Progenitor cell of endocrine pancreas (in vitro differentiated cells): Measurements from ENCODE around the gene NTRK1. TPM values are rescaled to one million over a fixed set of nuclear protein-coding genes. Genes with fewer than 3 reads are reported as not detected.

Experiments
- DNase-seq: peaks from one replicate; pipeline ENCODE4 v3.0.0; 2021; ENCODE audit warnings: low spot score; ENCODE audit not compliant: unreplicated experiment
- H3K27ac Mint-ChIP-seq: 2 replicates; pipeline ENCODE4 v1.8.0; 2021; ENCODE audit warnings: mild to moderate bottlenecking, moderate library complexity, mixed read lengths
- H3K27me3 Mint-ChIP-seq: 2 replicates; pipeline ENCODE4 v1.8.0; 2021; ENCODE audit warnings: mixed read lengths
- H3K36me3 Mint-ChIP-seq: 2 replicates; pipeline ENCODE4 v1.8.0; 2022; ENCODE audit warnings: mixed read lengths; ENCODE audit not compliant: insufficient read depth
- H3K4me1 Mint-ChIP-seq: 2 replicates; pipeline ENCODE4 v1.8.0; 2021; ENCODE audit warnings: low read depth, mixed read lengths
- H3K4me3 Mint-ChIP-seq: 2 replicates; pipeline ENCODE4 v1.8.0; 2021; ENCODE audit warnings: low read depth, mild to moderate bottlenecking, moderate library complexity, mixed read lengths
- H3K9me3 Mint-ChIP-seq: 2 replicates; pipeline ENCODE4 v1.8.0; 2021; ENCODE audit warnings: low read depth, mixed read lengths
- CTCF ChIP-seq: fragments of 200-600 bp; sonication (generic); IDR thresholded peaks from one replicate; pipeline ENCODE4 v1.5.0; 2021; ENCODE audit warnings: antibody characterized with exemption, mild to moderate bottlenecking; ENCODE audit not compliant: unreplicated experiment
- total RNA-seq: library from RNA; stranded (reverse); gene quantifications from 2 replicates; pipeline ENCODE4 v1.2.1, GENCODE V29; 2021

The NTRK1 gene
- total RNA-seq, 1 donor from 2014 or later, result not detected

GRCh38 chr1:156898161-156898566 lies 37.5 kb downstream of the NTRK1 start:
- Mint-ChIP-seq H3K27ac (no peak overlapping the region), H3K4me1 (peaks cover 4% of the 10 kb centered on the region), H3K27me3 (peaks cover 78% of the 10 kb centered on the region)

GRCh38 chr1:156898971-156899664 lies 38.5 kb downstream of the NTRK1 start:
- peaks cover 82% of the 10 kb centered on the region for H3K27me3 Mint-ChIP-seq
- no peak overlapping the region for H3K4me3 Mint-ChIP-seq
- TF ChIP-seq CTCF, result no peak
- peaks cover 4% of the 10 kb centered on the region for H3K4me1 Mint-ChIP-seq
- no peak for DNase-seq
- no peak overlapping the region for H3K27ac Mint-ChIP-seq
- H3K36me3 Mint-ChIP-seq, result no peaks in the 10 kb centered on the region
- no peaks in the 10 kb centered on the region for H3K9me3 Mint-ChIP-seq

More at GRCh38 chr1:156898161-156898566, 37.5 kb downstream of the NTRK1 start:
- H3K36me3 Mint-ChIP-seq, result no peaks in the 10 kb centered on the region
- DNase-seq, result no peak
- no peak for TF ChIP-seq CTCF
- H3K4me3 Mint-ChIP-seq, result no peak overlapping the region
- H3K9me3 Mint-ChIP-seq, result no peaks in the 10 kb centered on the region

- no peak for DNase-seq
- Mint-ChIP-seq H3K4me3 (no peak overlapping the region), H3K9me3 (no peaks in the 10 kb centered on the region), H3K4me1 (peaks cover 4% of the 10 kb centered on the region), H3K27me3 (peaks cover 73% of the 10 kb centered on the region), H3K27ac (no peak overlapping the region), H3K36me3 (no peaks in the 10 kb centered on the region)
- no peak for TF ChIP-seq CTCF
Measured at GRCh38 chr1:156899956-156900718, 39.5 kb downstream of the NTRK1 start.

- no peak for DNase-seq
- TF ChIP-seq CTCF, result no peak
- Mint-ChIP-seq H3K36me3 (no peaks in the 10 kb centered on the region), H3K9me3 (no peaks in the 10 kb centered on the region), H3K4me1 (peaks cover 4% of the 10 kb centered on the region), H3K27ac (no peak overlapping the region), H3K4me3 (no peak overlapping the region), H3K27me3 (peaks cover 71% of the 10 kb centered on the region)
Measured at GRCh38 chr1:156900896-156901589, 40.4 kb downstream of the NTRK1 start.

- no peaks in the 10 kb centered on the region for H3K9me3 Mint-ChIP-seq
- TF ChIP-seq CTCF, result no peak
- H3K36me3 Mint-ChIP-seq, result no peaks in the 10 kb centered on the region
- H3K4me3 Mint-ChIP-seq, result no peak overlapping the region
- no peak for DNase-seq
- H3K27ac Mint-ChIP-seq, result no peak overlapping the region
- peaks cover 66% of the 10 kb centered on the region for H3K27me3 Mint-ChIP-seq
- peaks cover 2% of the 10 kb centered on the region for H3K4me1 Mint-ChIP-seq
Measured at GRCh38 chr1:156901590-156901900, 40.9 kb downstream of the NTRK1 start.
